ENCODE measurements around the gene ELAC1.
A peak's percentile ranks its signal among the peaks of the same experiment; 100 is the strongest.

Gene ELAC1

GRCh38 chr18:51021226-51021965 is 53.6 kb downstream of the ELAC1 start:
- DNase-seq = no peak

DNA sequence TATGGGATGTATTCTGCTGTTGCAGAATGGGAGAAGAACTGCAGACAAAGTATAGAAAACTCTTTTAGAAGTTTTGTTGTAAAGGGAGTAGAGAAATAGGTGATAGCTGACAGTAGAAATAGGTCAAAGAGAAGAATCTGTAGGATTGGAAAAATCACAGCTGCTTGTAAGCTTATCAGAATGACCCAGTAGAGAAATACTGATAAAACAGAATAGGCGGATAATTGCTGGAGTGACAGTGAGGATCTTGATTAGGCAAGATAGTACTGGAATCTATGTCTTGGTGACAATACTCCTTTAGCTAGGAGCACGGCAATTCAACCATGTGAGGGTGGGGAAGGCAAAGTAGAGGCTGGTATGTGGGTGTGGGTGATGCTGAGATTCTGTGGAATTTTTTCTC is 57.7 kb downstream of the ELAC1 start:
- no peak for DNase-seq

DNA sequence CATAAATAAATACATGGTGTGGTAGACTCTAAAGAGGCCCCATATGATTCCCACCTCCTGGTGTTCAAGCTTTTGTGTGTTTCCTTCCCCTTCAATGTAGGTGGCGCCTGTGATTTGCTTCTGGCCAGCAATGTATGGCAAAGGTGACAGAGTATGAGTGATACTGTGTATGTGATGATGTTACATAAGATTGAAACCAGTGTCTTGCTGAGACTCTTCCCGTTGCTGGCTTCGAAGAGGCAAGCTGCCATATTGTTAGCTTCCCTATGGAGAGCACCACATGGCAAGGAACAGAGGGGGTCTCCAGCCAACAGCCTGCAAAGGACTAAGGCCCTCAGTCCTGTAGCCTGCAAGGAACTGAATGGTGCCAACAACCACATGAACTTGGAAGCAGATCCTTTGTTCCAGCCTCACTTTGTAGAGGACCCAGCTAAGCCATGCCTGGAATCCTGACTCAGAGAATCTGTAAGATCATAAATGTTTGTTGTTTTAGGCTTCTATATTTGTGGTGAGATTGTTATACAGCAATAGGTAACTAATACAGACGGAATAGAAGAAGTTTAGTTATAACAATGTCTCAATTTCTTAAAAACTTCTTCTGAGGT is 60.5 kb downstream of the ELAC1 start:
- no peak for DNase-seq

GRCh38 chr18:51029378-51029693 is 61.5 kb downstream of the ELAC1 start:
- DNase-seq = peak in 1 of 2 experiments; percentile 17

DNA sequence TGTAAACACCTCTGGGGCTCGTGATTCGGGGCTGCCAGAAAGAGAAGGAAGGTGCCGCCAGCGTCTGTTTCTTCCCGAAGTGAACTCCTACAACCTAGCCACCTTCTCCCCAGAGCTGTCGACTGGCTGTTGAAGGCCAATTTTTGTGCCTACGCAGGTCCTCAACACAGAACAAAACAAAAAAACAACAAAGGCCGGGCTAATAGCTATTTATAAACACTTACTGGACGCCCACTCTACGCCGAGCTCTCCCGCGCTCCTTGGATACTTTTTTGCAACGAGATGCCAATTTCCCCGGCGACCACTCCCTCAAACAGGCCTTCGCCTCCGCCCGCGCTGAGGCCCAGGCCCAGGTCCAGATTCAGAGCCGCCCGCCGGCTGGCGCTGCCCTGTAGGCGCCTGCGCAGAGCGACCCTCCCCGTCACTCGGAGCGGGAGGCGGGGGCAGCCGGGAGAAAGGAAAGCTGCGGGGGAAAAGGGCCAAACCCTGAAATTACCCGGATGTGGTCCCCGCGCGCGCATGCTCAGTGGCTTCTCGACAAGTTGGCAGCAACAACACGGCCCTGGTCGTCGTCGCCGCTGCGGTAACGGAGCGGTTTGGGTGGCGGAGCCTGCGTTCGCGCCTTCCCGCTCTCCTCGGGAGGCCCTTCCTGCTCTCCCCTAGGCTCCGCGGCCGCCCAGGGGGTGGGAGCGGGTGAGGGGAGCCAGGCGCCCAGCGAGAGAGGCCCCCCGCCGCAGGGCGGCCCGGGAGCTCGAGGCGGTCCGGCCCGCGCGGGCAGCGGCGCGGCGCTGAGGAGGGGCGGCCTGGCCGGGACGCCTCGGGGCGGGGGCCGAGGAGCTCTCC is 62.1 kb downstream of the ELAC1 start, which contains the start of gene SMAD4:
SMAD4 (plus strand) TSS at position 520 of the 843 bp plus-strand sequence. CDS start 16,834 bp downstream, outside the sequence.
- DNase-seq = peak; percentile 88 to 91

DNA sequence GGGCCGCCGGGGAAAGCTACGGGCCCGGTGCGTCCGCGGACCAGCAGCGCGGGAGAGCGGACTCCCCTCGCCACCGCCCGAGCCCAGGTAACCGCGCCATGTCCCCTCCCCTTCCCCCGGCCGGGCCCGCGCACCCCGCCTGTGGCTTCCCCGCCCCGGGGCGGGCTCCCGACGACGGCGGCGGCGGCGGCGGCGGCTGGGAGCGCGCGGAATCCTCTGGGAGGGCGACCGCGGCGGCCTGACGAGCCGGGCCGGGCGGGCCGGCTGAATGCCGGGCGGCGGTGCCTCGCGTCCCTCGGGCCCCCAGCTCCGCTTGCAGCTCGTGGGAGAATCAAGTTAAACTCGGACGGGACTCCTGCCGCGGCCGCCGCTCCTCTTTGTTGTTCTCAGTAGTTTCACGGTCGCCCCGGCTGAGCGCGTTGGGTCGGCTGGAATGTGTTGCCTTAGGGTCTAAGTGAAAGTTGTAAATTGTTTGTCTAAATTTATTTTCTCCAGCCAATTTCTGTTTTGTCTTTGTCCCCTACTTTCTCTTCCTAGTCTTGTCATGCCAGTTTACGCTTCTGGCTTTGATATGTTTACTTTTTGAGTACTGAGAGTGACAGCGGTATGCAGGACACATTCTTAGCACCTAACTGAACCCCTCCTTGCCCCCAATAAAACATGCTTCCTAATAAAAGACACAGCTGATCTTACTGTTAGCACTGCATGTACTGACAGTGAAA is 62.9 kb downstream of the ELAC1 start:
- peak in 1 of 2 experiments; percentile 8 for DNase-seq

- DNase-seq = no peak
Measured at GRCh38 chr18:51032193-51032592, 64.4 kb downstream of the ELAC1 start.

- DNase-seq = no peak
Measured at GRCh38 chr18:51037230-51037629, 69.4 kb downstream of the ELAC1 start.

Data from NCI-H187 (cell line).